GM12878 (cell line): ENCODE results near the gene RGP1. TPM values are rescaled to one million over a fixed set of nuclear protein-coding genes. Genes with fewer than 3 reads are reported as not detected.

Source experiments
- BRCA1 ChIP-seq: IDR thresholded peaks from 2 replicates; pipeline ENCODE4 v1.6.1; 2011; ENCODE audit warnings: low read depth, low read length, improper control_type of control experiment
- CHD2 ChIP-seq: IDR thresholded peaks from 2 replicates; pipeline ENCODE4 v1.6.1; 2011; ENCODE audit warnings: low read depth, low read length, improper control_type of control experiment, borderline replicate concordance
- CREB1 ChIP-seq: IDR thresholded peaks from 2 replicates; pipeline ENCODE4 v1.6.1; 2012; ENCODE audit warnings: low read depth, mild to moderate bottlenecking, inconsistent platforms
- KDM1A ChIP-seq: fragments of 200-600 bp; sonication (generic); IDR thresholded peaks from 2 replicates; pipeline ENCODE4 v1.6.1; 2016; ENCODE audit warnings: borderline replicate concordance
- NFYB ChIP-seq: IDR thresholded peaks from 2 replicates; pipeline ENCODE4 v1.6.1; 2011; ENCODE audit warnings: low read depth, mild to moderate bottlenecking, low read length, improper control_type of control experiment, moderate library complexity; ENCODE audit not compliant: insufficient read depth
- NR2C1 ChIP-seq: fragments of 450-650 bp; IDR thresholded peaks from 2 replicates; pipeline ENCODE4 v1.6.1; 2017; ENCODE audit warnings: antibody characterized with exemption, mild to moderate bottlenecking, moderate library complexity
- SMC3 ChIP-seq: IDR thresholded peaks from 2 replicates; pipeline ENCODE4 v1.6.1; 2011; ENCODE audit warnings: low read length, improper control_type of control experiment, borderline replicate concordance
- TAF1 ChIP-seq: IDR thresholded peaks from 2 replicates; pipeline ENCODE4 v1.6.1; 2011; ENCODE audit warnings: mild to moderate bottlenecking, low read depth, low read length, borderline replicate concordance
- WRNIP1 ChIP-seq: IDR thresholded peaks from 2 replicates; pipeline ENCODE4 v1.6.1; 2011; ENCODE audit warnings: low read depth, low read length, improper control_type of control experiment, borderline replicate concordance
- YBX1 ChIP-seq: fragments of 450-650 bp; IDR thresholded peaks from 2 replicates; pipeline ENCODE4 v1.6.1; 2016; ENCODE audit warnings: antibody characterized with exemption
- ZZZ3 ChIP-seq: IDR thresholded peaks from 2 replicates; pipeline ENCODE4 v1.6.1; 2011; ENCODE audit warnings: low read depth; ENCODE audit not compliant: control insufficient read depth, insufficient read length
- polyA plus RNA-seq, 11 experiments: library from polyadenylated mRNA; depleted of rRNA in 4 of 11; unstranded in 6 of 11; stranded (reverse) in 5 of 11; fragments of >200 nt; fragmentation: Nextera tagmentation in 4 of 11; fragmentation: Illumina TruSeq in 1 of 11; extraction: Ambion mirVana in 4 of 11; extraction: Trizol in 1 of 11; gene quantifications; 1 replicate in 1 of 11; 2 replicates in 10 of 11; pipeline versions ENCODE4 v1.2.1 to v1.2.3, GENCODE V29; 2011 to 2016; ENCODE audit warnings: inconsistent platforms in 2 of 11, missing spikeins in 2 of 11, low read depth in 1 of 11
- total RNA-seq, 4 experiments: library from RNA; depleted of rRNA in 3 of 4; stranded (reverse); fragments of >200 nt in 3 of 4; fragmentation: Illumina TruSeq in 1 of 4; extraction: Trizol in 1 of 4; gene quantifications; 2 replicates each; pipeline versions ENCODE4 v1.2.1 to v1.2.3, GENCODE V29; 2013 to 2021
- TF ChIP-seq, protein P1 (sequence below): fragments of 450-650 bp; IDR thresholded peaks from 2 replicates; pipeline ENCODE4 v1.6.1; 2016; ENCODE audit warnings: mild to moderate bottlenecking, moderate library complexity, borderline replicate concordance
- TF ChIP-seq, protein P2 (sequence below): IDR thresholded peaks from 2 replicates; pipeline ENCODE4 v1.6.1; 2012; ENCODE audit warnings: improper control_type of control experiment, low read depth, low read length; ENCODE audit not compliant: insufficient replicate concordance
- TF ChIP-seq, protein P3 (sequence below), 3 experiments: IDR thresholded peaks in 2 of 3; conservative IDR thresholded peaks in 1 of 3; 2 replicates each; pipeline ENCODE4 v1.5.1; 2011; ENCODE audit warnings: low read depth in 3 of 3, low read length in 3 of 3, mild to moderate bottlenecking in 3 of 3, control low read depth in 2 of 3, moderate library complexity in 2 of 3, inconsistent platforms in 1 of 3, mixed read lengths in 1 of 3; ENCODE audit not compliant: control insufficient read depth in 2 of 3, insufficient read depth in 1 of 3; ENCODE audit errors: extremely low read depth in 1 of 3
- TF ChIP-seq, protein P4 (sequence below): fragments of 450-650 bp; IDR thresholded peaks from 2 replicates; pipeline ENCODE4 v1.6.1; 2017; ENCODE audit warnings: antibody characterized with exemption, mild to moderate bottlenecking, moderate library complexity

Gene RGP1
- total and polyA plus RNA-seq, 10 of the 15 experiments (the other 5 are each of a cell fraction or from before 2014, with no cell fraction given) = 0.44 to 14.9 (median 7.4) TPM

DNA sequence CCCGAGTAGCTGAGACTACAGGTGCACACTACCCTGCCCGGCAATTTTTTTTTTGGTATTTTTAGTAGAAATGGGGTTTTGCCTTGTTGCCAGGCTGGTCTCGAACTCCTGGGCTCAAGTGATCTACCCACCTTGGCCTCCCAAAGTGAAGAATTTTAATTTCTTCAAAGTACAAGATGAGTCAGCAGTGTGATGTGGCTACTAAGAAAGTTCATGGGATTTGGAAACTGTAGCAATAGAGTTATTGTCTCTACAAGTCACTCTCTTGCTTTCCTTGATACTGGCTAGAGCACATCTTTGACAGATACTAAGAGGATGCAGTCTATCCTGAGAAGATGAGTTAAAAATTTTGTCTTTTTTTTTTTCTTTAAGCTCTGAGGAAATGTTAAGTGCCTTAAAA lies 15.0 kb upstream of the RGP1 start (continued):
- TF ChIP-seq, protein P1, sequence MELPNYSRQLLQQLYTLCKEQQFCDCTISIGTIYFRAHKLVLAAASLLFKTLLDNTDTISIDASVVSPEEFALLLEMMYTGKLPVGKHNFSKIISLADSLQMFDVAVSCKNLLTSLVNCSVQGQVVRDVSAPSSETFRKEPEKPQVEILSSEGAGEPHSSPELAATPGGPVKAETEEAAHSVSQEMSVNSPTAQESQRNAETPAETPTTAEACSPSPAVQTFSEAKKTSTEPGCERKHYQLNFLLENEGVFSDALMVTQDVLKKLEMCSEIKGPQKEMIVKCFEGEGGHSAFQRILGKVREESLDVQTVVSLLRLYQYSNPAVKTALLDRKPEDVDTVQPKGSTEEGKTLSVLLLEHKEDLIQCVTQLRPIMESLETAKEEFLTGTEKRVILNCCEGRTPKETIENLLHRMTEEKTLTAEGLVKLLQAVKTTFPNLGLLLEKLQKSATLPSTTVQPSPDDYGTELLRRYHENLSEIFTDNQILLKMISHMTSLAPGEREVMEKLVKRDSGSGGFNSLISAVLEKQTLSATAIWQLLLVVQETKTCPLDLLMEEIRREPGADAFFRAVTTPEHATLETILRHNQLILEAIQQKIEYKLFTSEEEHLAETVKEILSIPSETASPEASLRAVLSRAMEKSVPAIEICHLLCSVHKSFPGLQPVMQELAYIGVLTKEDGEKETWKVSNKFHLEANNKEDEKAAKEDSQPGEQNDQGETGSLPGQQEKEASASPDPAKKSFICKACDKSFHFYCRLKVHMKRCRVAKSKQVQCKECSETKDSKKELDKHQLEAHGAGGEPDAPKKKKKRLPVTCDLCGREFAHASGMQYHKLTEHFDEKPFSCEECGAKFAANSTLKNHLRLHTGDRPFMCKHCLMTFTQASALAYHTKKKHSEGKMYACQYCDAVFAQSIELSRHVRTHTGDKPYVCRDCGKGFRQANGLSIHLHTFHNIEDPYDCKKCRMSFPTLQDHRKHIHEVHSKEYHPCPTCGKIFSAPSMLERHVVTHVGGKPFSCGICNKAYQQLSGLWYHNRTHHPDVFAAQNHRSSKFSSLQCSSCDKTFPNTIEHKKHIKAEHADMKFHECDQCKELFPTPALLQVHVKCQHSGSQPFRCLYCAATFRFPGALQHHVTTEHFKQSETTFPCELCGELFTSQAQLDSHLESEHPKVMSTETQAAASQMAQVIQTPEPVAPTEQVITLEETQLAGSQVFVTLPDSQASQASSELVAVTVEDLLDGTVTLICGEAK = no peak
- TF ChIP-seq SMC3 (no peak), BRCA1 (no peak), NR2C1 (no peak), ZZZ3 (no peak), CHD2 (no peak), YBX1 (no peak), KDM1A (no peak), TAF1 (no peak), NFYB (no peak), WRNIP1 (no peak), CREB1 (no peak)
- TF ChIP-seq, protein P2, sequence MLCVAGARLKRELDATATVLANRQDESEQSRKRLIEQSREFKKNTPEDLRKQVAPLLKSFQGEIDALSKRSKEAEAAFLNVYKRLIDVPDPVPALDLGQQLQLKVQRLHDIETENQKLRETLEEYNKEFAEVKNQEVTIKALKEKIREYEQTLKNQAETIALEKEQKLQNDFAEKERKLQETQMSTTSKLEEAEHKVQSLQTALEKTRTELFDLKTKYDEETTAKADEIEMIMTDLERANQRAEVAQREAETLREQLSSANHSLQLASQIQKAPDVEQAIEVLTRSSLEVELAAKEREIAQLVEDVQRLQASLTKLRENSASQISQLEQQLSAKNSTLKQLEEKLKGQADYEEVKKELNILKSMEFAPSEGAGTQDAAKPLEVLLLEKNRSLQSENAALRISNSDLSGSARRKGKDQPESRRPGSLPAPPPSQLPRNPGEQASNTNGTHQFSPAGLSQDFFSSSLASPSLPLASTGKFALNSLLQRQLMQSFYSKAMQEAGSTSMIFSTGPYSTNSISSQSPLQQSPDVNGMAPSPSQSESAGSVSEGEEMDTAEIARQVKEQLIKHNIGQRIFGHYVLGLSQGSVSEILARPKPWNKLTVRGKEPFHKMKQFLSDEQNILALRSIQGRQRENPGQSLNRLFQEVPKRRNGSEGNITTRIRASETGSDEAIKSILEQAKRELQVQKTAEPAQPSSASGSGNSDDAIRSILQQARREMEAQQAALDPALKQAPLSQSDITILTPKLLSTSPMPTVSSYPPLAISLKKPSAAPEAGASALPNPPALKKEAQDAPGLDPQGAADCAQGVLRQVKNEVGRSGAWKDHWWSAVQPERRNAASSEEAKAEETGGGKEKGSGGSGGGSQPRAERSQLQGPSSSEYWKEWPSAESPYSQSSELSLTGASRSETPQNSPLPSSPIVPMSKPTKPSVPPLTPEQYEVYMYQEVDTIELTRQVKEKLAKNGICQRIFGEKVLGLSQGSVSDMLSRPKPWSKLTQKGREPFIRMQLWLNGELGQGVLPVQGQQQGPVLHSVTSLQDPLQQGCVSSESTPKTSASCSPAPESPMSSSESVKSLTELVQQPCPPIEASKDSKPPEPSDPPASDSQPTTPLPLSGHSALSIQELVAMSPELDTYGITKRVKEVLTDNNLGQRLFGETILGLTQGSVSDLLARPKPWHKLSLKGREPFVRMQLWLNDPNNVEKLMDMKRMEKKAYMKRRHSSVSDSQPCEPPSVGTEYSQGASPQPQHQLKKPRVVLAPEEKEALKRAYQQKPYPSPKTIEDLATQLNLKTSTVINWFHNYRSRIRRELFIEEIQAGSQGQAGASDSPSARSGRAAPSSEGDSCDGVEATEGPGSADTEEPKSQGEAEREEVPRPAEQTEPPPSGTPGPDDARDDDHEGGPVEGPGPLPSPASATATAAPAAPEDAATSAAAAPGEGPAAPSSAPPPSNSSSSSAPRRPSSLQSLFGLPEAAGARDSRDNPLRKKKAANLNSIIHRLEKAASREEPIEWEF = no peak
- TF ChIP-seq, protein P3, sequence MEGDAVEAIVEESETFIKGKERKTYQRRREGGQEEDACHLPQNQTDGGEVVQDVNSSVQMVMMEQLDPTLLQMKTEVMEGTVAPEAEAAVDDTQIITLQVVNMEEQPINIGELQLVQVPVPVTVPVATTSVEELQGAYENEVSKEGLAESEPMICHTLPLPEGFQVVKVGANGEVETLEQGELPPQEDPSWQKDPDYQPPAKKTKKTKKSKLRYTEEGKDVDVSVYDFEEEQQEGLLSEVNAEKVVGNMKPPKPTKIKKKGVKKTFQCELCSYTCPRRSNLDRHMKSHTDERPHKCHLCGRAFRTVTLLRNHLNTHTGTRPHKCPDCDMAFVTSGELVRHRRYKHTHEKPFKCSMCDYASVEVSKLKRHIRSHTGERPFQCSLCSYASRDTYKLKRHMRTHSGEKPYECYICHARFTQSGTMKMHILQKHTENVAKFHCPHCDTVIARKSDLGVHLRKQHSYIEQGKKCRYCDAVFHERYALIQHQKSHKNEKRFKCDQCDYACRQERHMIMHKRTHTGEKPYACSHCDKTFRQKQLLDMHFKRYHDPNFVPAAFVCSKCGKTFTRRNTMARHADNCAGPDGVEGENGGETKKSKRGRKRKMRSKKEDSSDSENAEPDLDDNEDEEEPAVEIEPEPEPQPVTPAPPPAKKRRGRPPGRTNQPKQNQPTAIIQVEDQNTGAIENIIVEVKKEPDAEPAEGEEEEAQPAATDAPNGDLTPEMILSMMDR (IDR thresholded peaks at IDR 0.05 in 2 of 3, conservative IDR thresholded peaks at IDR 0.05 in 1 of 3; ENCODE audit: control insufficient read depth in 2 of 3, extremely low read depth in 1 of 3, insufficient read depth in 1 of 3, low read depth in 3 of 3, low read length in 3 of 3) = no peak
- TF ChIP-seq, protein P4, sequence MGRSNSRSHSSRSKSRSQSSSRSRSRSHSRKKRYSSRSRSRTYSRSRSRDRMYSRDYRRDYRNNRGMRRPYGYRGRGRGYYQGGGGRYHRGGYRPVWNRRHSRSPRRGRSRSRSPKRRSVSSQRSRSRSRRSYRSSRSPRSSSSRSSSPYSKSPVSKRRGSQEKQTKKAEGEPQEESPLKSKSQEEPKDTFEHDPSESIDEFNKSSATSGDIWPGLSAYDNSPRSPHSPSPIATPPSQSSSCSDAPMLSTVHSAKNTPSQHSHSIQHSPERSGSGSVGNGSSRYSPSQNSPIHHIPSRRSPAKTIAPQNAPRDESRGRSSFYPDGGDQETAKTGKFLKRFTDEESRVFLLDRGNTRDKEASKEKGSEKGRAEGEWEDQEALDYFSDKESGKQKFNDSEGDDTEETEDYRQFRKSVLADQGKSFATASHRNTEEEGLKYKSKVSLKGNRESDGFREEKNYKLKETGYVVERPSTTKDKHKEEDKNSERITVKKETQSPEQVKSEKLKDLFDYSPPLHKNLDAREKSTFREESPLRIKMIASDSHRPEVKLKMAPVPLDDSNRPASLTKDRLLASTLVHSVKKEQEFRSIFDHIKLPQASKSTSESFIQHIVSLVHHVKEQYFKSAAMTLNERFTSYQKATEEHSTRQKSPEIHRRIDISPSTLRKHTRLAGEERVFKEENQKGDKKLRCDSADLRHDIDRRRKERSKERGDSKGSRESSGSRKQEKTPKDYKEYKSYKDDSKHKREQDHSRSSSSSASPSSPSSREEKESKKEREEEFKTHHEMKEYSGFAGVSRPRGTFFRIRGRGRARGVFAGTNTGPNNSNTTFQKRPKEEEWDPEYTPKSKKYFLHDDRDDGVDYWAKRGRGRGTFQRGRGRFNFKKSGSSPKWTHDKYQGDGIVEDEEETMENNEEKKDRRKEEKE = no peak
